Mucosa of rectum (tissue), 2 donors: Measurements from ENCODE around the gene MFAP2.

Experiments used
- H3K27ac ChIP-seq, 2 donors: one replicate each; pipeline ENCODE4 v1.7.0; 2013; ENCODE audit warnings: inconsistent platforms in 2 of 2, low read depth in 2 of 2, low read length in 2 of 2
- H3K27me3 ChIP-seq, 2 donors: one replicate each; pipeline ENCODE4 v1.7.0; 2013; ENCODE audit warnings: low read length in 2 of 2; ENCODE audit not compliant: control insufficient read depth in 2 of 2, insufficient read depth in 2 of 2
- H3K36me3 ChIP-seq, 2 donors: one replicate each; pipeline ENCODE4 v1.7.0; 2013; ENCODE audit warnings: low read length in 2 of 2; ENCODE audit not compliant: control insufficient read depth in 2 of 2, insufficient read depth in 2 of 2
- H3K4me1 ChIP-seq, 2 donors: one replicate each; pipeline ENCODE4 v1.7.0; 2013; ENCODE audit warnings: low read length in 2 of 2, mild to moderate bottlenecking in 1 of 2; ENCODE audit not compliant: control insufficient read depth in 2 of 2, insufficient read depth in 2 of 2
- H3K4me3 ChIP-seq, 2 donors: one replicate each; pipeline ENCODE4 v1.7.0; 2013; ENCODE audit warnings: low read length in 2 of 2
- H3K9ac ChIP-seq, 2 donors: one replicate each; pipeline ENCODE4 v1.7.0; 2013; ENCODE audit warnings: low read length in 2 of 2, low read depth in 1 of 2, mild to moderate bottlenecking in 1 of 2
- H3K9me3 ChIP-seq, 2 donors: one replicate each; pipeline ENCODE4 v1.7.0; 2013; ENCODE audit warnings: low read length in 2 of 2; ENCODE audit not compliant: control insufficient read depth in 2 of 2
- donor health status: healthy.
- donor health status: Normal muscosa, but diverticular disease.

MFAP2 gene

DNA sequence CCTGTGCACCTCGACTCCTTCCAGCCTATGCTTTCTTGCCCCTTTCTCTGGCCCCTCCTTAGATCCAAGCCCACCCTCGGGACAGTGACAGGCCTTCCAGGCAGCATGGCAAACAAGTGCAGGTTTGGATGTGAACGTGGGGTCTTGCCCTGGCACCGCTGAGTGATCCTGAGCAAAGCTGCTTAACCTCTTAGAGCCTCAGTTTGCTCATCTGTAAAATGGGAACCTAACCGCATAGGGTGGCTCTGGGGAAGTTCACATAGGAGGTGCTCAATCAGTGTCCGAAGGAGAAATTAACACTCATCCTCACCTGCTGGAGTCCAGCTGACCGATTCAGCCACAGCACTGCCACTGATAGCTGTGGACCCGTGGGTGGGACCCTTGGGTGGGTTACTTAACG, 7.2 kb downstream of the MFAP2 start:
- H3K27me3 ChIP-seq: no peaks in the 10 kb centered on the region
- no peak overlapping the region for H3K9ac ChIP-seq
- H3K4me1 ChIP-seq: peaks cover 0 to 6% of the 10 kb centered on the region in 2 donors
- no peaks in the 10 kb centered on the region for H3K9me3 ChIP-seq
- no peak overlapping the region for H3K27ac ChIP-seq
- H3K4me3 ChIP-seq: no peak overlapping the region
- H3K36me3 ChIP-seq: no peaks in the 10 kb centered on the region

DNA sequence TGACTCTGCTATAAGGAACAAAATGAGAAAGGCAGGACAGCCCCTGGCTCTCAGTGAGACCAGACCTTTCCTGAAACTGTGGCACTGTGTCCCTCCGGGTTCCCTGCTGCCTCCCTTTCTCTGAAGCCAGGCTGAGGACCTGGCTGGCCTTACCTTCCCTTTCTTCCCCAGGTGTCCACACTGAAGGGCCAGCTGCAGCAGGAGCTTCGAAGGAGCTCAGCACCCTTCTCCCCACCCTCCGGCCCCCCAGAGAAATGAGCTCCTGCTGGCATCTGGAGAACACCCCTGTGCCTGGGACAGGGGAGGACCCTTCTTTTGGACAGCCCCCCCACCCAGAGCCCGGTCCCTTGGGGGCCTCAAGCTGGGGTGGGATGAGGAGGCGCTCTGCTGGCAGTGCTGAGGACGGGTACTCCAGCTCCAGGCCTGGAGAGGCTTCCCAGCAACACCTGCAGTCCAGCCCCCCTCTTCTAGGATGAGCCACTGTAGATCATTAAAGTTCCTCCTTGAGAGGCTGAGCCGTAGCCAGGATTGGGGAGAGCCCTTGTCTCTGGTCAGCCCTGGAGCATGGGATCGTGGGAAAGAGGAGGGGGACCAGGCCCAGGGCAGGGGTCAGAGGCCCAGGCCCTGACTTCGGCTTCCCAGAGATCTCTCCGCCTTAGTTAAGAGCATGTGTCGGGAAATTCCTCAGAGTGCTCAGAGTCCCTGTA, 8.1 kb downstream of the MFAP2 start:
- H3K9ac ChIP-seq: no peak overlapping the region
- H3K9me3 ChIP-seq: no peaks in the 10 kb centered on the region
- H3K27me3 ChIP-seq: no peaks in the 10 kb centered on the region
- no peak overlapping the region for H3K4me3 ChIP-seq
- no peaks in the 10 kb centered on the region for H3K4me1 ChIP-seq
- no peaks in the 10 kb centered on the region for H3K36me3 ChIP-seq
- H3K27ac ChIP-seq: no peak overlapping the region

DNA sequence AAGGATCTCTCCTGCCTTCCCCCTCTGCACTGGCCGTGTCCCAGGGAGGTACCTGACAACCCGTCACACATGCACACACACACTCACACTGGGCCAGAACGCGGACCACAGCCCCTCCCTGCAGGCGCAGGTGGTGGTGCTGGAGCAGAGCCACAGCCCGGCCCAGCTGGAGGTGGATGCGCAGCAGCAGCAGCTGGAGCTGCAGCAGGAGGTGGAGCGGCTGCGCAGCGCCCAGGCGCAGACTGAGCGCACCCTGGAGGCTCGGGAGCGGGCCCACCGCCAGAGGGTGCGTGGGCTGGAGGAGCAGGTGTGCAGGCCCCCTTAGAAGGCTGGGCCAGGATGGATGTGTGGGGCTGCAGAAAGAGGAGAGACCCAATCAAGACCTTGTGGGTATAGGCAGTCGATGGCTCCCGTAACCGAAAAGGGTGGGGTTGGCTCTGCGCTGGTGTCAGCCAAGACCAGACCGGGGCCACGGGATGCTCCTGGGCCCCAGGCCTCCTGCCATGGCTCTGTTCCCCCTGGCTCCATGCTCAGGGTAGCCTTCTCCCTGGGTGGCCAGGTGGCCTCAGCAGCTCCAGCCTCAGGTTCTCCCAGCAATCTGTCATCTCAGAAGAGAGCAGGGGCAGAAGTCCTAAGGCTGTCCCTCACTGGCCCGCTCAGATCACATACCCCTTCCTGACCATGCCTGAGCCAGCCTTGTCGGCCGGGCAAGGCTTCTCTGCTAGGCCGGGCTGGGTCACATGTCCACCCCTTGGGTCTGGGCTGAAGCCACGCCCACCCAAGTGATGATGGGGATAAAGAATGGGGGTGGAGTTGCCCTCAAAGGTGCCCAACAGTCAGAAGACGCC, 8.9 kb downstream of the MFAP2 start:
- Histone ChIP-seq H3K9me3 (no peaks in the 10 kb centered on the region), H3K4me1 (no peaks in the 10 kb centered on the region), H3K36me3 (no peaks in the 10 kb centered on the region), H3K27ac (no peak overlapping the region), H3K4me3 (no peak overlapping the region), H3K9ac (no peak overlapping the region), H3K27me3 (no peaks in the 10 kb centered on the region)

DNA sequence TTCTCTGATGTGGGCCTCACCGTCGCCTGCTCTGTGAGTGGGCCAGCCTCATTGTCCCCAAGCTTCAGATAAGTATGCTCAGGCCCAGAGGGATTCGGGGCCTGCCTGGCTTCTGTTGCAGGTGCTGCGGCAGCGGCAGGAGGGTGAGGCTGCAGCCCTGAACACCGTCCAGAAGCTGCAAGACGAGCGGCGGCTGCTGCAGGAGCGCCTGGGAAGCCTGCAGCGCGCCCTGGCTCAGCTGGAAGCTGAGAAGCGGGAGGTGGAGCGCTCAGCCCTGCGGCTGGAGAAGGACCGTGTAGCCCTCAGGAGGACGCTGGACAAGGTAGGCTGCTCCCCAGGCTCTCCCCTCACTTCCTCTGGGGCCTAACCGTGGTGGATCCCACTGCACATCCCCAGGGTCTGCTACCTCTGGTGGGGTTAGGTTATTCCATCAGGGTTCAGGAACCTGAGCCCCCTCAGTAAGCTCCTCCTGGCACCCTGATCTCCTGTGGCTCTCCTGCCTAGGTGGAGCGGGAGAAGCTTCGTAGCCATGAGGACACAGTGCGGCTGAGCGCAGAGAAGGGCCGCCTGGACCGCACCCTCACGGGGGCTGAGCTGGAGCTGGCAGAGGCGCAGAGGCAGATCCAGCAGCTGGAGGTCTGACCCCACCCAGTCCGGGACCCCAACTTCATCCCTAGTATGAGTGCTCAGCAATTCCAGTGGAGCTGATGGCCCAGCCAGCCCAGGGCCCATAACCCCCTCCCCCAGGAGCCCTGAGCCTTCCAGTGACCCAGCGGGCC, 10.1 kb downstream of the MFAP2 start:
- H3K27me3 ChIP-seq: no peaks in the 10 kb centered on the region
- no peak overlapping the region for H3K9ac ChIP-seq
- no peak overlapping the region for H3K4me3 ChIP-seq
- no peaks in the 10 kb centered on the region for H3K4me1 ChIP-seq
- H3K36me3 ChIP-seq: no peaks in the 10 kb centered on the region
- H3K9me3 ChIP-seq: no peaks in the 10 kb centered on the region
- H3K27ac ChIP-seq: no peak overlapping the region

DNA sequence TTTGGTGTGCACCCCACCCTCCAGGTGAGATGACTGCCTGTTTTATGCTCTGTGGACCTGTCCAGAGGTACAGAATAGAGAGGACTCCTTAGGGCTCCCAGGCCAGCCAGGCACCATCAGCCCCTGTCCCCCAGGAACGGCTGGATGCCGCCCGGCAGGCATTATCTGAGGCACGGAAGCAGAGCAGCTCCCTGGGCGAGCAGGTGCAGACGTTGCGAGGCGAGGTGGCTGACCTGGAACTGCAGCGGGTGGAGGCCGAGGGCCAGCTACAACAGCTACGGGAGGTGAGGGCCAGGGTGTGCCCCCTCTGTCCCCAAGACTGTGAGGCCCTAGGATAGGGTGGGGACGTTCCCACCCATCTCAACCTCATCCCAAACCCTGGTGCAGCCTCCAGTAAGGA, 10.8 kb downstream of the MFAP2 start:
- no peaks in the 10 kb centered on the region for H3K36me3 ChIP-seq
- H3K9me3 ChIP-seq: no peaks in the 10 kb centered on the region
- H3K27ac ChIP-seq: no peak overlapping the region
- H3K4me1 ChIP-seq: no peaks in the 10 kb centered on the region
- H3K27me3 ChIP-seq: no peaks in the 10 kb centered on the region
- no peak overlapping the region for H3K9ac ChIP-seq
- H3K4me3 ChIP-seq: no peak overlapping the region

DNA sequence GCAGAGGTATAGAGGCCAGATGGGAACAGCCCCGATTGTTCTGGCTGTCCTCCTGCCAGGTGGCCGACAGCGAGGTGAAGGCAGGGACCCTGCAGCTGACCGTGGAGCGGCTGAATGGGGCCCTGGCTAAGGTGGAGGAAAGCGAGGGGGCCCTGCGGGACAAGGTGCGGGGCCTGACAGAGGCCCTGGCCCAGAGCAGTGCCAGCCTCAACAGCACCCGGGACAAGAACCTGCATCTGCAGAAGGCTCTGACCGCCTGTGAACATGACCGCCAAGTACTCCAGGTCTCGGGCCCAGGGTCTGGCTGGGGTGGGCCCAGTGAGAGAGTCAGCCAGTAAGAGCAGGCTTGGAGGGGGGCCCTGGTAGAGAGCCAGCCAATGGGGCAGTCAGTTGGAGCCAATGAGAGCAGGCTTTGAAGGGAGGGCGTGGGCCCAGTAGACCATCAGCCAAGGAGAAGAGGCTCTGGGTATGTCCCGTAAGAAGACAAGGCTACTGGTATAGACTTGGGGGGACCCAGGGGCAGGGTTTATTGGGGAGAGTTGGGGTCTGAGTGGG, 11.3 kb downstream of the MFAP2 start:
- no peaks in the 10 kb centered on the region for H3K4me1 ChIP-seq
- no peaks in the 10 kb centered on the region for H3K9me3 ChIP-seq
- no peaks in the 10 kb centered on the region for H3K36me3 ChIP-seq
- H3K27me3 ChIP-seq: no peaks in the 10 kb centered on the region
- H3K9ac ChIP-seq: no peak overlapping the region
- no peak overlapping the region for H3K27ac ChIP-seq
- H3K4me3 ChIP-seq: no peak overlapping the region

DNA sequence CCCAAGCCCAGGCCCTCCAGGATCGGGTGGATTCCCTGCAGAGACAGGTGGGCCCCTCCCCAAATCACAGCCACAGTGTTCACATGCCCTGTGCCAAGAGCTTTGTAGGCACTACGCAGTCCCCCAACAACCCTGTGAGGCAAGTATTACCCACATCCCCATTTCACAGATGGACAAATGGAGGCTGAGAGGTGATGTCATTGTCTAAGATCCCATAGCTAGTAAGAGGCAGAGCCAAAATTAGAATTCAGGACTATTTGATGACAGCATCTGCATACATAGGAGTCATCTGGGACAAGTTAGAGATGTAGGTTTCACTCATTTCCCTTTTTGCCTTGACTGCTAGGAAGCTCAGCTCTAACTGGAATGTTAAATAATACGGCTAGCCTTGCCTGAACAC, 12.0 kb downstream of the MFAP2 start:
- Histone ChIP-seq H3K4me3 (no peak overlapping the region), H3K9ac (no peak overlapping the region), H3K36me3 (no peaks in the 10 kb centered on the region), H3K9me3 (no peaks in the 10 kb centered on the region), H3K27ac (no peak overlapping the region), H3K4me1 (no peaks in the 10 kb centered on the region), H3K27me3 (no peaks in the 10 kb centered on the region)

DNA sequence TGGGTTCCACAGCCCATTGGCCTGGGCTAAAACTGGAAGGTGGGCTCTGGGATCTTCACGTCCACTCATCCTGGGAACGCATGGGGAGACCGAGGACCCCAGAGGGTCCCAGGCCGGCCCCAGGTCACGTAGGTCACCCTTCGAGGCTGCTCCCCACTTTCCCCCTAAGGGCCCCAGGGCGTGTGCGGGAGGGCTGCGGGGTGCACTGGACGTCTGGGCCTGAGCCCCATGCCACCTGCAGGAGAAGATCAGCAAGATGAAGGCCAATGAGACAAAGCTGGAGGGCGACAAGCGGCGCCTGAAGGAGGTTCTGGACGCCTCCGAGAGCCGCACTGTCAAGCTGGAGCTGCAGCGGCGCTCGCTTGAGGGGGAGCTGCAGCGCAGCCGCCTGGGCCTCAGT, 12.5 kb downstream of the MFAP2 start:
- H3K27ac ChIP-seq: no peak overlapping the region
- no peaks in the 10 kb centered on the region for H3K9me3 ChIP-seq
- no peaks in the 10 kb centered on the region for H3K36me3 ChIP-seq
- H3K27me3 ChIP-seq: no peaks in the 10 kb centered on the region
- H3K9ac ChIP-seq: no peak overlapping the region
- no peaks in the 10 kb centered on the region for H3K4me1 ChIP-seq
- H3K4me3 ChIP-seq: no peak overlapping the region

DNA sequence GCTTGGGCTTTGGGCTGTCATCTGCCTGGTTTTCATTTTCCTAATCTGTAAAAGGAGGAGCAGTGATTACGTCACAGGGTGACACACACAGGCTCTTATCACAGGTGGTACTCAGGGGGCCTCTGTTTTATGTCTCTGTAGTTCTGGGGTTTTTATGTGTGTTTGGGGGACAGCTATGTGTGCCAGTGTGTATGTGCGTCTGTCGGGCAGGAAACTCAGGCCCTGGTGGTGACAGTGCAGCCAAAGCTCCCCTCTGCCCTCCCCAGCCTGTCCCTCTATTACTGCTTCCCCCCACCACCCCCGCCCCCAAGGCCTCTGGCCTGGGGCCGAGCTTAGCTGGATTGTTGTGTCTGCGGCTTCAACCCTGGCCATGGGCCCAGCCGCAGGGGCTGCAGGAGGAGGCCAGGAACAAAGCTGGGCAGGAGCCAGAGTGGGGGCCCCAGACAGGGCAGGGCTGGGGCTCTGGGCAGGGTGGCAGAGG, 13.3 kb downstream of the MFAP2 start:
- Histone ChIP-seq H3K4me1 (no peaks in the 10 kb centered on the region), H3K36me3 (no peaks in the 10 kb centered on the region)

DNA sequence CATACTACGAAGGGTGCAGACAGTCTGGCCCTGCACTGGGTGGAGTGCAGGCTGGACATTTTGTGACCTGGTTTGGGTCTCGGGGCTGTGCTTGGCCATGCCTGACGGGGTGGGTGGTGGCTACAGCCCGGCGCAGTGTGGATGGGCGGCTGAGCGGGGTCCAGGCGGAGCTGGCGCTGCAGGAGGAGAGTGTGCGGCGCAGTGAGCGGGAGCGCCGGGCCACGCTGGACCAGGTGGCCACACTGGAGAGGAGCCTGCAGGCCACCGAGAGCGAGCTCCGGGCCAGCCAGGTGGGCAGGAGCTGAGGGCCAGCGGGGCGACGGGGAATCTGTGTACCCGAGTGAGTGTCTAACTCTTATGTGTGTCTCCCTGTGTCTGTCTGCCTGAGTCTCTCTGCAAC, 14.1 kb downstream of the MFAP2 start:
- H3K9me3 ChIP-seq: no peaks in the 10 kb centered on the region
- no peaks in the 10 kb centered on the region for H3K27me3 ChIP-seq
- H3K4me3 ChIP-seq: no peak overlapping the region
- H3K27ac ChIP-seq: no peak overlapping the region
- no peaks in the 10 kb centered on the region for H3K36me3 ChIP-seq
- H3K4me1 ChIP-seq: no peaks in the 10 kb centered on the region
- no peak overlapping the region for H3K9ac ChIP-seq

More for the DNA sequence above, 13.3 kb downstream of the MFAP2 start:
- H3K9ac ChIP-seq: no peak overlapping the region
- no peak overlapping the region for H3K27ac ChIP-seq
- no peaks in the 10 kb centered on the region for H3K27me3 ChIP-seq
- H3K9me3 ChIP-seq: no peaks in the 10 kb centered on the region
- no peak overlapping the region for H3K4me3 ChIP-seq
